ENCODE results near the gene EEF1AKMT1.

Gene EEF1AKMT1

DNA sequence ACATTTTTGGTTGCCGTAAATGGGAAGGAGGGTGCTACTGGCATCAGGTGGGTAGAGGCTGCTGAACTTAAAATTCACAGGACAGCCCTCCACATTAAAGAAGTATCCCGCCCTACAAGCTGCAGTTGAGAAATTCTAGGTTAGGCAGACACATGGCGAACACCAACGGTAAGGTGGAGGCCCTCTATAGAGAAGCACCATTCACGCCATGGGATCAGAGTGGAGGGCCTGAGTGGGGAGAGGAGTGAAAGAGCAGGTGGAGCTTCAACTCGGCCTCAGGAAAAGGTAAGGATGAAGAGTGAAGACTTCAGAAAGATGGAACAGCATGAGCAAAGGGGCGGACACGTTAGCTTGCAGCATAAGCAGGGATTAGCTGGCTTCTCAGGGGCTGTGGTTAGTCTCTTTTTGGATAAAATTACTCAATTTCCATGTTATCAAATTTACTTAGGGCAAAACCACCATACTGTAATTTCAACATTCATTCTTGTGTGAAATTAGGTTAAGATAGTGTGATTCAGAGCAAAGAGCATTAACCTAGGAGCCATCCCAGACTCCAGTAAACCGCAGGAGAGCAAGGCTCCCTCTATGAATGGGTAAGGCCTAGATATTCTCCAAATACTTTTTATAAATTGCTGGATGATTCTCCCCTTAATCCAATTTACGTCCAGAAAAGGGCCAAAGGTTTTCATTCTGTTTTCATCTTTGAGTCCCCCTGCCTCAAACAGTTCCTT, 1.2 kb downstream of the EEF1AKMT1 start:
- no peak overlapping the region for H4K91ac ChIP-seq (ENCODE audit: low read depth, low read length)
- H3K4me1 ChIP-seq (ENCODE audit: control insufficient read depth in 1 of 2, insufficient read depth in 2 of 2, low read length in 2 of 2), result peaks cover 0 to 4% of the 10 kb centered on the region in 2 experiments
- peaks cover 6% of the 10 kb centered on the region for H3K79me2 ChIP-seq (ENCODE audit: control insufficient read depth, insufficient read depth, low read length, poor library complexity)
- no peak overlapping the region for H2BK12ac ChIP-seq (ENCODE audit: low read length)
- no peaks in the 10 kb centered on the region for H3K27me3 ChIP-seq (ENCODE audit: insufficient read depth, low read length)
- H3K23ac ChIP-seq (ENCODE audit: low read length), result no peak overlapping the region
- no peak overlapping the region for H4K12ac ChIP-seq (ENCODE audit: low read depth, low read length)
- no peak overlapping the region for H4K8ac ChIP-seq (ENCODE audit: low read depth, low read length)
- H2AK5ac ChIP-seq (ENCODE audit: low read length), result no peak overlapping the region
- no peak overlapping the region for H3K4me3 ChIP-seq (ENCODE audit: low read depth, low read length)
- H3K9me3 ChIP-seq (ENCODE audit: insufficient read depth, low read depth, low read length), result no peaks in the 10 kb centered on the region
- DNase-seq, result peak in 1 of 2 donors; percentile 11
- no peak overlapping the region for H2BK120ac ChIP-seq (ENCODE audit: insufficient read depth, low read length, poor library complexity)
- peaks cover 6% of the 10 kb centered on the region for H3K79me1 ChIP-seq (ENCODE audit: low read length)
- H2AFZ ChIP-seq (ENCODE audit: insufficient read depth, low read length, poor library complexity), result no peak overlapping the region
- H3K18ac ChIP-seq (ENCODE audit: low read length), result no peak overlapping the region
- H3K4me2 ChIP-seq (ENCODE audit: low read length), result peak overlapping the region; percentile 94
- no peak overlapping the region for H3K27ac ChIP-seq (ENCODE audit: low read depth, low read length)
- H2BK5ac ChIP-seq (ENCODE audit: low read depth, low read length, poor library complexity), result no peak overlapping the region
- no peak overlapping the region for H3K9ac ChIP-seq (ENCODE audit: low read length)
- no CpG with 5 or more reads among the region's 10 CpGs for WGBS (ENCODE audit: extremely low coverage, insufficient coverage, insufficient read length)
- H3K14ac ChIP-seq (ENCODE audit: low read length), result no peak overlapping the region
- no peak overlapping the region for H3K4ac ChIP-seq (ENCODE audit: low read depth, low read length)
- H3K36me3 ChIP-seq (ENCODE audit: control insufficient read depth in 1 of 2, insufficient read depth in 2 of 2, low read length in 2 of 2), result peaks cover 2% of the 10 kb centered on the region in 2 experiments

GRCh38 chr13:20769834-20770233, 3.9 kb downstream of the EEF1AKMT1 start:
- Histone ChIP-seq H3K36me3 (ENCODE audit: control insufficient read depth in 1 of 2, insufficient read depth in 2 of 2, low read length in 2 of 2) (peaks cover 2% of the 10 kb centered on the region in 2 experiments), H2BK120ac (ENCODE audit: insufficient read depth, low read length, poor library complexity) (no peak overlapping the region), H3K14ac (ENCODE audit: low read length) (no peak overlapping the region), H4K91ac (ENCODE audit: low read depth, low read length) (no peak overlapping the region), H2BK5ac (ENCODE audit: low read depth, low read length, poor library complexity) (no peak overlapping the region), H3K4me1 (ENCODE audit: control insufficient read depth in 1 of 2, insufficient read depth in 2 of 2, low read length in 2 of 2) (peaks cover 0 to 4% of the 10 kb centered on the region in 2 experiments), H3K27ac (ENCODE audit: low read depth, low read length) (no peak overlapping the region), H4K12ac (ENCODE audit: low read depth, low read length) (no peak overlapping the region), H3K4me2 (ENCODE audit: low read length) (no peak overlapping the region), H3K9ac (ENCODE audit: low read length) (no peak overlapping the region), H4K8ac (ENCODE audit: low read depth, low read length) (no peak overlapping the region), H2AFZ (ENCODE audit: insufficient read depth, low read length, poor library complexity) (no peak overlapping the region), H2BK12ac (ENCODE audit: low read length) (no peak overlapping the region), H3K18ac (ENCODE audit: low read length) (no peak overlapping the region), H2AK5ac (ENCODE audit: low read length) (no peak overlapping the region), H3K23ac (ENCODE audit: low read length) (no peak overlapping the region), H3K4ac (ENCODE audit: low read depth, low read length) (no peak overlapping the region), H3K9me3 (ENCODE audit: insufficient read depth, low read depth, low read length) (no peaks in the 10 kb centered on the region), H3K79me1 (ENCODE audit: low read length) (peaks cover 6% of the 10 kb centered on the region), H3K4me3 (ENCODE audit: low read depth, low read length) (no peak overlapping the region), H3K79me2 (ENCODE audit: control insufficient read depth, insufficient read depth, low read length, poor library complexity) (peaks cover 6% of the 10 kb centered on the region), H3K27me3 (ENCODE audit: insufficient read depth, low read length) (no peaks in the 10 kb centered on the region)
- WGBS (ENCODE audit: extremely low coverage, insufficient coverage, insufficient read length), result no CpG with 5 or more reads among the region's 1 CpG
- no peak for DNase-seq

- no peak overlapping the region for H2AFZ ChIP-seq (ENCODE audit: insufficient read depth, low read length, poor library complexity)
- H3K4me2 ChIP-seq (ENCODE audit: low read length), result no peak overlapping the region
- peaks cover 2% of the 10 kb centered on the region in 2 experiments for H3K36me3 ChIP-seq (ENCODE audit: control insufficient read depth in 1 of 2, insufficient read depth in 2 of 2, low read length in 2 of 2)
- no peak for DNase-seq
- no peaks in the 10 kb centered on the region for H3K27me3 ChIP-seq (ENCODE audit: insufficient read depth, low read length)
- no peak overlapping the region for H4K12ac ChIP-seq (ENCODE audit: low read depth, low read length)
- no CpG with 5 or more reads among the region's 2 CpGs for WGBS (ENCODE audit: extremely low coverage, insufficient coverage, insufficient read length)
- H3K18ac ChIP-seq (ENCODE audit: low read length), result no peak overlapping the region
- no peak overlapping the region for H3K23ac ChIP-seq (ENCODE audit: low read length)
- no peak overlapping the region for H2BK5ac ChIP-seq (ENCODE audit: low read depth, low read length, poor library complexity)
- no peak overlapping the region for H3K4me3 ChIP-seq (ENCODE audit: low read depth, low read length)
- no peak overlapping the region for H2AK5ac ChIP-seq (ENCODE audit: low read length)
- no peak overlapping the region for H4K8ac ChIP-seq (ENCODE audit: low read depth, low read length)
- no peak overlapping the region for H2BK12ac ChIP-seq (ENCODE audit: low read length)
- H3K79me2 ChIP-seq (ENCODE audit: control insufficient read depth, insufficient read depth, low read length, poor library complexity), result peaks cover 6% of the 10 kb centered on the region
- no peak overlapping the region for H3K9ac ChIP-seq (ENCODE audit: low read length)
- no peak overlapping the region for H3K14ac ChIP-seq (ENCODE audit: low read length)
- H4K91ac ChIP-seq (ENCODE audit: low read depth, low read length), result no peak overlapping the region
- no peak overlapping the region for H2BK120ac ChIP-seq (ENCODE audit: insufficient read depth, low read length, poor library complexity)
- peaks cover 6% of the 10 kb centered on the region for H3K79me1 ChIP-seq (ENCODE audit: low read length)
- no peaks in the 10 kb centered on the region for H3K9me3 ChIP-seq (ENCODE audit: insufficient read depth, low read depth, low read length)
- H3K4ac ChIP-seq (ENCODE audit: low read depth, low read length), result no peak overlapping the region
- H3K27ac ChIP-seq (ENCODE audit: low read depth, low read length), result no peak overlapping the region
- peaks cover 0 to 4% of the 10 kb centered on the region in 2 experiments for H3K4me1 ChIP-seq (ENCODE audit: control insufficient read depth in 1 of 2, insufficient read depth in 2 of 2, low read length in 2 of 2)
Measured at GRCh38 chr13:20769091-20769490, 4.7 kb downstream of the EEF1AKMT1 start.

- DNase-seq, result no peak
Measured at GRCh38 chr13:20767309-20767943, 6.3 kb downstream of the EEF1AKMT1 start.

More at GRCh38 chr13:20767309-20767943, 6.3 kb downstream of the EEF1AKMT1 start:
- Histone ChIP-seq H2AFZ (ENCODE audit: insufficient read depth, low read length, poor library complexity) (no peak overlapping the region), H3K9me3 (ENCODE audit: insufficient read depth, low read depth, low read length) (no peaks in the 10 kb centered on the region), H2BK12ac (ENCODE audit: low read length) (no peak overlapping the region), H3K9ac (ENCODE audit: low read length) (no peak overlapping the region), H3K27me3 (ENCODE audit: insufficient read depth, low read length) (no peaks in the 10 kb centered on the region), H2BK120ac (ENCODE audit: insufficient read depth, low read length, poor library complexity) (no peak overlapping the region), H3K4ac (ENCODE audit: low read depth, low read length) (no peak overlapping the region), H3K4me3 (ENCODE audit: low read depth, low read length) (no peak overlapping the region), H3K18ac (ENCODE audit: low read length) (no peak overlapping the region), H3K36me3 (ENCODE audit: control insufficient read depth in 1 of 2, insufficient read depth in 2 of 2, low read length in 2 of 2) (peaks cover 2% of the 10 kb centered on the region in 2 experiments), H3K79me2 (ENCODE audit: control insufficient read depth, insufficient read depth, low read length, poor library complexity) (no peaks in the 10 kb centered on the region), H4K8ac (ENCODE audit: low read depth, low read length) (no peak overlapping the region), H3K4me2 (ENCODE audit: low read length) (no peak overlapping the region), H3K4me1 (ENCODE audit: control insufficient read depth in 1 of 2, insufficient read depth in 2 of 2, low read length in 2 of 2) (peaks cover 0 to 2% of the 10 kb centered on the region in 2 experiments), H3K27ac (ENCODE audit: low read depth, low read length) (no peak overlapping the region), H3K79me1 (ENCODE audit: low read length) (no peaks in the 10 kb centered on the region), H2AK5ac (ENCODE audit: low read length) (no peak overlapping the region), H3K23ac (ENCODE audit: low read length) (no peak overlapping the region), H4K12ac (ENCODE audit: low read depth, low read length) (no peak overlapping the region), H2BK5ac (ENCODE audit: low read depth, low read length, poor library complexity) (no peak overlapping the region), H3K14ac (ENCODE audit: low read length) (no peak overlapping the region), H4K91ac (ENCODE audit: low read depth, low read length) (no peak overlapping the region)
- WGBS (ENCODE audit: extremely low coverage, insufficient coverage, insufficient read length), result no CpG with 5 or more reads among the region's 2 CpGs

All from trophoblast cell (in vitro differentiated cells and primary cell).